Measurements from ENCODE around the gene RALGAPA2.

DNA sequence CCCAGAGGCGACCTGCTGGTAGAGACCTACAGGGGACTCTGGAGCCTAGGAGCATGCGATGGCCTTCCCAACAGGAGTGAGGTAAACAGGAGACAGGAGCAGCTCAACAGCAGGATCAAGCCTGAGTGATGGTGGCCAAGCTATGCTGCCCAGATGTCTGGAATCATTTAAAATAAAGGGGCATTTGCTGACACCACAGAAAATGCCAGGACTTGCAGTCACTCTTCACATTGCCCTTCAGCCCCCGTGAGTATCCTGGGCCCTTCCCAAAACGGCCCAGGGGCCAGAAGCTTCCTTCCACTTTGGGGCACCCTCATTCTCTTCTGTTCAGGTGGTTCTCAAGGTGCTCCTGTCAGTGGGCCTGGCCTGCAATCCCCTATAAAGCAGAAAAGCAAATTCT lies 321.3 kb downstream of the RALGAPA2 start:
- no peak for TF ChIP-seq CTCF (IDR thresholded peaks at IDR 0.05 in 8 of 11, conservative IDR thresholded peaks at IDR 0.05 in 3 of 11)
- TF ChIP-seq POLR2A (IDR thresholded peaks at IDR 0.05) = no peak
- TF ChIP-seq POLR2AphosphoS5 (IDR thresholded peaks at IDR 0.05) = no peak

Measured in spleen (tissue), 7 donors.